Stimulated activated CD8-positive, alpha-beta memory T cell treated with anti-CD3 and anti-CD28 coated beads, Interleukin-7, amount 100 ng/mL, for 4 hours (primary cell): ENCODE measurements around the gene BTBD2.
"Not testable (repeated sequence)": the region's sequence is repeated elsewhere in the genome, so short reads cannot be mapped to it uniquely, and the experiment has no call there.

Source experiments
- DNase-seq, 2 donors: peaks; one replicate each; pipeline ENCODE4 v3.0.0-alpha.2; 2020; ENCODE audit warnings: low read depth in 2 of 2

BTBD2 gene

DNA sequence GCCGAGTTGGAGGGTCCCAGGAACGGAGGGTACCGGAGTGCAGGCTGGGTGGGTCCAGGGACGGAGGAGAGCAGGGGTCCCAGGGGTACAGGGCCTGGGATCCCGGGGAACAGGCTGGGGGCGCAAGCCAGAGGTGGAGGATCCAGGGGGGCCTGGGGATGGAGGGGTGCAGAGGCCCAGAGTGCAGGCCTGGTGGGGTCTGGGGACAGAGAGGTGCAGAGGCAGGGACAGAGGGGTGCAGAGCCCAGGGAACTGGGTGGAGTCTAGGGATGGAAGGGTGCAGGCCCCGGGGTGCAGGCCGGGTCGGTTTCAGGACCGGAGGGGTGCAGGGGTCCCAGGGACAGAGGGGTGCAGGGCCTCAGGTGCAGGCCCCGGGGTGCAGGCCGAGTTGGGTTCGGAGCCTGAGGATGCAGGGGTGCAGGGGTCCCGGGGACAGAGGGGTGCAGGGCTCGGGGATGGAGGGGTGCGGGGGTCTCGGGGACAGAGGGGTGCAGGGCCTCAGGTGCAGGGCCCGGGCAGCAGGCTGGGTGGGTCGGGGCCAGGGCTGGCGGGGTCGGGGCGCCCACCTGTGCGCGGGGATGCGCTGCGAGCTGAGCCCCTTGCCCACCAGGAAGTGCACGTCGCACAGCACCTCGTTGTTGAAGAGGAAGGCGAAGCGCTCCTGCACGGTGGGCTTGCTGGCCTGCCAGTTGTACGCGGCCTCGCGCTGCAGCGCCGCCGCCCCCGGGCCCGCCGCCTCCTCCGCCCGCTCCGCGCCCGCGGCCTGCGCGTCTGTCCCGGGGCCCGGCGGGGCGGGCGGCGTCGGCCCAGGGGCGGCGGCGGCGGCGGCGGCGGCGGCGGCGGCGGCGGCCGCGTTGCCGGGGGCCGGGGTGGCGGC, 545 bp downstream of the BTBD2 start:
- DNase-seq: peak in 1 of 2 donors; percentile 38

DNA sequence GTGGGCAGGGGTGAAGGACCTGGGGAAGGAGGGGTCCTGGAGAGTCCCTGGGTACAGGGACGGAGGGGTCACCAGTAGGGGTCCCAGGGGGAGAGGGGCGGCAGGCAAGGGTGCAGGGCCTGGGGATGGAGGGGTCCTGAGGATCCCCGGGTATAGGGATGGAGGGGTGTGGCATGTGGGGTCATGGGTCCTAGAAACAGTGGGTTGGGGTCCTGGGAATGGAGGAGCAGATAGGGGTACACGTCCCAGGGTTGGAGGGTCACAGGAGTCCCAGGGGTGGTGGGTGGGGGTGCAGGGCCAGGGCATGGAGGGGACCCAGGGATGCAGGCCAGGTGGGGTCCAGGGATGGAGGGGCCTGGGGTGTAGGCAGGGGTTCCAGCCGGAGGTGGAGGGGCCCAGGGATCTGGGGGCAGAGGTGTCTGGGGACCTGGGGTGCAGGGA, 1.4 kb downstream of the BTBD2 start:
- no peak for DNase-seq

- DNase-seq: no peak
Measured at GRCh38 chr19:2013683-2013961, 1.9 kb downstream of the BTBD2 start.

DNA sequence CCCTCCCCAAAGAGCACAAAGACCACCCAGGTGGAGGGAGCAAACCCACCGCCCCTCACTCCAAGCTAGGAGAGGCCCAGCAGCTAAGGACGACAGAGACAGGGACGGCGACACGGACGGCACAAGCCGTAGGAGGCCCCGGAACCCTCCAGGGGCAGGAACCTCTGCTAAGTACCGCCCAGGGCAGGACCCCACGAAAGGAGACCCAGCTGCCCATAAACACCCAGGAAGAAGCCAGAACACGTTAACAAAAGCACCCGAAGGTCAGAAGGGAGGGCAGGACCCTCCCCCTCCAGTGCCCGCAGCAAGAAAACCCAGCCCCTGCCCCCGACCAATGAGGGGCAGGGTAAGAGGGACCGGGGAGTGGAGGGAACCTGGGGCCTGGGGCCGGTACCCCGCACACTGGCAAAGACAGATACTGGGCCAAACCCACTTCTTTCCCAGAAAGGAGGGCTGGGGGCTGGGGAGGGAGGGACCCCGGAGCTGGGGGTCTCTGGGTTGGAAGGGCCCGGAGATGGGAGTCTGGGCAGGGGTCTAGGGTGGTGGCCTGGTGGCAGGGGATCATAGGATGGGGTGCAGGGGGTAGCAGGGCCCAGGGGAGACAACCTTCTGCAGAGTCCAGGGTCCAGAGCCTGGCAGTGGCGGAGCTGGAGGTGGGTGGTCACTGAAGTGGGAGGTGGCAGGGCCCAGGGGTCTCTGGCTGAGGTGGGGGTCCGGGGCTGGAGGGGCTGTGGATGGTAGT, 2.4 kb downstream of the BTBD2 start:
- DNase-seq: no peak

DNA sequence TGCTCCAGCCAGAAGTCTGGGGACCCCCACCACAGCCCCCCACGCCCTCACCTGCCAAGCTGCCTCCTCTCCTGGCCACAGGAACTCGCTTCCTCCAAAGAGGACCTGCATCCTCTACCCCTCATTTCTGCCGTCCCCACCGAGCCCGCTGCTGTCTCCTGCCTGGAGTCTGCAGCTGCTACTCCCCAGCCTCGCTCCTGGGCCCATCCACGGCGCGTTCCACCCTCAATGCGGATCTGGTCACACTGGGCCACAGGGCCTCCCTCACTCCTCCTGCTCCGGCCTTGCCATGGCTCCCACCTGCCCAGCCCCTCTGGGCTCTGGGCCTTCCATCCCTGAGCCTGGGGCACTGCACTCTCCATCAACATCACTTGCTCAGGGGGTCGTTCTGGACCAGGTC, 4.3 kb downstream of the BTBD2 start:
- no peak for DNase-seq

DNA sequence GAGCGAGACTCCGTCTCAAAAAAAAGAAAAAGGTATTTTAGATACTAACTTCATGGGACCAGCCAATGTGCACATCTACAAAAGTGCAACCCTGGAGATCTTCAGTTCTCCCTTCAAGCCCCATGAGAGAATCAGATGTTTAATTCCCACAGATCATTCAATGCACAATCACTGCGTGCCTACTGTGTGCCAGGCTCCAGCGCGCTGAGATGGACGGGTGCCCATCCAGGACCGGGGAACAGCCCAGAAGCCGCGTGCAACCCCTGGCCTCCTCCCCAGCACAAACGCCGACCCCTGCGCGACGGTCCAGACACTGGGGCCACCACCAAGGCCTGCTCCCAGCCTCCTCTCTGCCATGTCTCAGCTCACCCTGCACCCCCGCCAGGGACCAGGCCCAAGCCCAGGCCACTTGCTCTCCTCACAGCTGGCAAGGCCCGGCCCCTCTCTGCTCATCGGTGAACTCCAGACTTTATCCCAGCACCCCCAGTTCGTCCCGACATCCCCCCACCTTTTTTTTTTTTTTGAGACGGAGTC, 5.3 kb downstream of the BTBD2 start:
- DNase-seq: no peak

- no peak for DNase-seq
Measured at GRCh38 chr19:2003874-2004273, 11.6 kb downstream of the BTBD2 start.

GRCh38 chr19:1999856-2000515, 15.5 kb downstream of the BTBD2 start:
- no peak for DNase-seq

GRCh38 chr19:1998712-1999708, 16.5 kb downstream of the BTBD2 start:
- no peak for DNase-seq

- DNase-seq: no peak
Measured at GRCh38 chr19:1997353-1998233, 17.9 kb downstream of the BTBD2 start.

- no peak for DNase-seq
Measured at GRCh38 chr19:1992759-1993260, 22.7 kb downstream of the BTBD2 start.

DNA sequence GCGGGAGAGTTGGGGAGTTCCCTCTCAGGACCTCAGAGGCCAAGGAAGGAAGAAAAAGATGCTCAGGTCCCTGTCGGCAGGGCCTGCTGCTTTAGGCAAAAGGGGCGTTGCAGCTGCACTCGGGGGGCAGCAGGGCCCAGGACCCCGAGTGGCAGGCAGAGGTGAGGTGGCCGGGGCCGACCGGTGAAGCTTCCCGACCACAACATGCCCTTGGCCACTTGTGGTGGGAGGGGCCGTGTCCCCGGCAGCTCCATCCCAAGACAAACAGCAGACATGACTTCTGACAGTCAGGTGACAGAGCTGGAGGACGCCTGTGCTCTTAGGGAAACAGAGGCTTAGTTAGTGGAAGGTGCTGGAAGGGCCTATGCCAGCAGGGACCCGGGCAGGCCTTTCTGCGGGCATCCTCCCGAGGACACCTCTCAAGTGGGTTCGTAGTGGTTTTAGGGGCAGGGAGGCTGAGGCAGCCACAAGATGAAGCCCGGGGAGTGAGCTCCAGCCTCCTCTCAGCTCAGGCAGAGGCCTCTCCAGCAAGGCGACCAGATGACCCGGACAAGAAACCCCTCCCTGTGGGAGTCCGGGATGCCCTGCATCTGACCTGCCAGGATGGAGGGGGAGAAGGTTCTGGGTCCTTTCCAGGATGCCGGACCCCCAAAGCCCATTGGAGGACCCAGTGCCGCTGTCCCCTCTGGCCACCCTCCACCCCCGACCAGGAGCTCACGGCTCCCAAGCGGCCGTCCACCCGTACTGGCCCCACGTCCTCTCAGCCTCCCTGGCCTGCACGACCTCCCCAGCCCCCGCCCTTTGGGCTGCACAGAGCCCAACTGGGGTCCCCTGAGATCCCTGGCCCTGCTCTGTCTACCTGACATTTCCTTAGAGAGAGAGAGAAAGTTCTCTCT, 24.2 kb downstream of the BTBD2 start:
- DNase-seq: no peak

- no peak for DNase-seq
Measured at GRCh38 chr19:1990230-1991017, 25.1 kb downstream of the BTBD2 start.

GRCh38 chr19:1989513-1990229, 25.8 kb downstream of the BTBD2 start:
- DNase-seq: no peak

DNA sequence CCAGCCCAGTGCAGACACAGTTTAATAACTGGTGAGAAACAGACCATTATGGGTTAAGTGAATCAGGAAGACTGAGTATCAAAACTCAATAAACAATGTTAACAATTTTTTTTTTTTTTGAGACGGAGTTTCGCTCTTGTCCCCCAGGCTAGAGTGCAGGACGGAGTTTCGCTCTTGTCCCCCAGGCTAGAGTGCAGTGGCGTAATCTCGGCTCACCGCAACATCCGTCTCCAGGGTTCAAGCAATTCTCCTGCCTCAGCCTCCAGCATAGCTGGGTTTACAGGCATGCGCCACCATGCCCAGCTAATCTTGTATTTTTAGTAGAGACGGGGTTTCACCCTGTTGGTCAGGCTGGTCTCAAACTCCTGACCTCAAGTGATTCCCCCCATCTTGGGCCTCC, 27.1 kb downstream of the BTBD2 start:
- DNase-seq: not testable (repeated sequence)

DNA sequence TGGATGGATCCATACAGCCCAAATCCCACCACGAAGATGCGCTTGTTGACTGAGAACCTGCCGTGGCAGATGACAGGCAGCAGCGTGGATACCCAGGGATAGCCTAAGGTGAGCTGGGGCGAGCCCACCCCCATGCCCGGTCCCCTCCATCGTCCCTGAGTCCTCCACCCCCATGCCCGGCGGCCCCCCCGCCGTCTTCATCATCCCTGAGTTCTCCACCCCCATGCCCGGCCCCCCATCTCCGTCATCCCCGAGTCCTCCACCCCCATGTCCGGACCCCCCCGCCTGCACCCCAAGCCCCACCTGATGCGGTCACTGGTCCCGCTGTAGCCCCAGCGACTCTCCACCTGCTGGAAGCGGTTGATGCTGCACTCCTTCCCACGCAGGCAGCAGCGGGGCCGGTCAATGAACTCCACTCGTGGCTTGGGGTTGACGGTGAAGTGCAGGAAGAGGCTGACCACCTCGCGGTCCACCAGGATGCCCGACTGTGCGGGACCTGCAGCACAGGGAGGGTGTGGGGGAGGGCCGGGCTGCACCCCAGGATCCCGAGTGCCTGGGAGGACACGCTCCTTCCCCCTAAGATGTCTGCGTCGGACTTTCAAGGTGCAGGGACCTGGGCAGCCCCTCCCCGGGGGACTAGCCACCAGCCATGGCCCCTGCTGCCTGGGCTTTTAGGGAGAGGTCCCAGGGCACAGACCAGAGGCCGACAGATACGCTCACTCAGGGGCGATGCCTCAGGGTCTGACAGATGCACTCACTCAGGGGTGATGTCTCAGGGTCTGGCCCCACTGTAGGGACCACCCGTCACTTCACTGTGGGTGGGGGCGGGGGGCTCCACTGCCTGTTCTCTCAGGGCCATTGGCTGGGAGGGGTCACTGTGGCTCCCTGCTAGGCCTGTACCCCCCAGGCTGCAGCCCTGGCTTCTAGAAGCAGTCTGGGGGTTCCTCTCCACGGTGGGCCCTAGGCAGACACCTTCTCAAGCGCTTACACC, 28.0 kb downstream of the BTBD2 start:
- no peak for DNase-seq
